Astrocyte of the cerebellum (primary cell): ENCODE results near the gene CBX2.
A peak's percentile ranks its signal among the peaks of the same experiment; 100 is the strongest.

Source experiments
- DNase-seq: peaks from one replicate; pipeline ENCODE4 v3.0.0-alpha.2; 2011; ENCODE audit warnings: low read depth
- H3K4me3 ChIP-seq: 2 replicates; pipeline ENCODE4 v1.5.1; 2011; ENCODE audit warnings: mild to moderate bottlenecking, low read depth, low read length, moderate library complexity
- in situ Hi-C: cut with HindIII; loops from 2 replicates; pipeline ENCODE4 v1.10.0; 2017; ENCODE audit warnings: low sequenced_read_pairs
- TF ChIP-seq, protein P1 (sequence below): IDR thresholded peaks from 2 replicates; pipeline ENCODE4 v1.5.1; 2012; ENCODE audit warnings: low read length, low read depth, moderate library complexity, mild to moderate bottlenecking; ENCODE audit errors: missing control alignments

The CBX2 gene

DNA sequence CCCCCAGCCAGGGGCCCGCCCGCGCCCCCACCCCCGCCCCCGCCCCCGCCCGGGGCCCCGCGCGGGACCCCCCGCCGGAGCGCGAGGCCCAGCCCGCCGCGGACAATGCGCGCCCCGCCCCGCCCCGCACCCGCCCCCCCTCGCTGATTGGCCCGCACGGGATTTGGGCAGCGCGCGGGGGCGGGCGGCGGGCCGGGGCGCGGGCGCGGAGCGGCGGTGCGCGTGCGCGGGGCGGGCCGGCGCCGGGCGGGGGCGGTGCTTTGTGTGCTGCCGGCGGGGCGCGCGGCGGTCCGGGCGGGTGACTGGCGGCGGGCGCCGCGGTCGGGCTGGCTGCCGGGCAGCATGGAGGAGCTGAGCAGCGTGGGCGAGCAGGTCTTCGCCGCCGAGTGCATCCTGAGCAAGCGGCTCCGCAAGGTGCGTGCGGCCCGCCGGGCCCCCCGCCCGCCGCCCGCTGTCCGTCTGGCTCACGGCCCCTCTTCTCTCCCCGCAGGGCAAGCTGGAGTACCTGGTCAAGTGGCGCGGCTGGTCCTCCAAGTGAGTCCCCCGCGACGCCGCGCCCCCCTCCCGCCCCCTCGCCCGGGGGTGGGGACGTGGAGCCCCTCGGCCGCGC, at the start of gene CBX2:
Gene CBX2, plus strand, starts transcription at position 255 of the 610 bp plus-strand sequence. Its CDS starts 88 bp downstream, at position 343.
- in situ Hi-C loops, result no loop called here
- H3K4me3 ChIP-seq, result peak within 1 kb of the TSS; percentile 55
- no peak for DNase-seq
- TF ChIP-seq, protein P1, sequence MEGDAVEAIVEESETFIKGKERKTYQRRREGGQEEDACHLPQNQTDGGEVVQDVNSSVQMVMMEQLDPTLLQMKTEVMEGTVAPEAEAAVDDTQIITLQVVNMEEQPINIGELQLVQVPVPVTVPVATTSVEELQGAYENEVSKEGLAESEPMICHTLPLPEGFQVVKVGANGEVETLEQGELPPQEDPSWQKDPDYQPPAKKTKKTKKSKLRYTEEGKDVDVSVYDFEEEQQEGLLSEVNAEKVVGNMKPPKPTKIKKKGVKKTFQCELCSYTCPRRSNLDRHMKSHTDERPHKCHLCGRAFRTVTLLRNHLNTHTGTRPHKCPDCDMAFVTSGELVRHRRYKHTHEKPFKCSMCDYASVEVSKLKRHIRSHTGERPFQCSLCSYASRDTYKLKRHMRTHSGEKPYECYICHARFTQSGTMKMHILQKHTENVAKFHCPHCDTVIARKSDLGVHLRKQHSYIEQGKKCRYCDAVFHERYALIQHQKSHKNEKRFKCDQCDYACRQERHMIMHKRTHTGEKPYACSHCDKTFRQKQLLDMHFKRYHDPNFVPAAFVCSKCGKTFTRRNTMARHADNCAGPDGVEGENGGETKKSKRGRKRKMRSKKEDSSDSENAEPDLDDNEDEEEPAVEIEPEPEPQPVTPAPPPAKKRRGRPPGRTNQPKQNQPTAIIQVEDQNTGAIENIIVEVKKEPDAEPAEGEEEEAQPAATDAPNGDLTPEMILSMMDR, result no peak

DNA sequence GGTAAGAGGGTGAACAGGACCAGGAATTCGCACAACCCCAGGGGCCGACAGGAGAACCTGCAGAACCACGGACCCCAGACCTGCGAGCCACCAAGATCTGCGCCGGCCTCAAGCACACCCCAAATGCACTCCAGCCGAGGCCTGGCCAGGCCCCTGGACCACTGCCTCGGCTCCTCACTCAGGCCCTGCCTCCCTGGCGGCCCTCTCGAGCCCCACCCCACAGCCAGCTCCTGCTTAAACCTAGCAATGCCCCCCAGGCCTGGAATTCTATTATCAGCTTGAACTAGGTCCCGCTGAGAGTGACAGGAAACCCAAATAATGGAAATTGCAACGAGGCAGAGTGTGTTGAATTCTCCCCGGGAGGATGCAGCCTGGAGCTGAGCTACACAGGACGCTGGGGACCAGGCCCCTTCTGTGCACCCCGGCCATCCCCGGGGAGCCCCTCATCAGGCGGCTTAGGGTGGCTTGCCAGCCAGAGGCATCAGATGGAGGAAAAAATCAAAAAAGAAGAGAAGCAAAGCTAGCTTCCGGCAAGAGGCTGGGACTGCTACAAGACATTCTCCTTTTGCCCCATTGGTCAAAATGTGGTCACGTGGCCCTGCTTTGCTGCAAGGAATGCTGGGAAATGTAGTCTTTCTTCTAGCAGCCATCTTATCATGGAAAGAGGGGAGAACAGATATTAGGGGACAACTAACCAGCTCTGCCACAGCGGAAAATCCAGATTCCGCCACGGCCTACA, 49.6 kb upstream of the CBX2 start:
- TF ChIP-seq, protein P1, result no peak
- peak; percentile 86 for DNase-seq
- in situ Hi-C loops, result no loop called here
- no peak overlapping the region for H3K4me3 ChIP-seq

DNA sequence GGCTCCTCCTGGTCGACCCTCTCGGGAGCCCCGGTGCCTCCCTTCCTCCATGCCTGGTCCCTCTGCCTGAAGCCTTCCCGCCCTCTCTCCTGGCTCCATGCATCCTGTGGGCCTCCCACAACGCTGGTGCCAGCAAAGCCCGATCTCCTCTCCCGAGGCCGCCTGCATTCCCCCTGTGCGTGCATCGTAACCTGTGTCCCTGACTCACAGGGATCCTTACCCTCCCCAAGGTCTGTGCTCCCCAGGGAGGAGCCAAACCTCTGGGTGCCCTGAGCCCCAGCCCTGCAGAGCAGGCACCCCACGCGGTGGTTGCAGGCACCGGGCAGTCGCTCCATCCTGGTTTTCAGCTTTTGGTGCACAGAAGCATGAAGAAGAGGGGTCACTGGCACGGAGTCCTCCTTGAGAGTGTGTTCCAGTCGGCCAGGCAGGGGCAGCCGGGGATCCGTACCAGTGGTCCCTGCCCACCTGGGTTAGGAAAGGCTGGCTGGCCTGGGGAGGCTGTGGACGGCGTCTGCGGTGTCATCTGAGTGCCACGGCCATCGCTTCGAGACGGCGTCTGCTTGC, 49.0 kb upstream of the CBX2 start:
- DNase-seq, result no peak
- no peak overlapping the region for H3K4me3 ChIP-seq
- TF ChIP-seq, protein P1, result no peak
- in situ Hi-C loops, result no loop called here

DNA sequence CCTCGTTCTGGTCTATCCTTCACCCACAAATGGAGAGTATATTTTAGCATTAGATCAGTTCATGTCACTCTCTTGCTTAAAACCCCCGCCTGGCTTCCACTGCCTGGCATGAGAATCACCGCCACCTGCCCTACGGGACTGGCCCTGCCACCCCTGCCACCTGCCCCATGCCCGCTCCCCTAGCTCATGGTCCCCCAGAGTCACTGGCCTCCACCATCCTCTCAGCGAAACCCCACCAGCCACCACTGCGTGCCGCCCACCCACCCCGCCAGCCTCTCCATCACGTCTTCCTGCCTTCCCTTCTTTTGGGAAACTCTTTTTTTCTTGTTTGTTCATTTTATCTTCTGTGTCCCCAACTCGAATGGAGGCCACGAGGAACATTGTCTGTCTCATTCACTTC, 48.2 kb upstream of the CBX2 start:
- no peak for DNase-seq
- TF ChIP-seq, protein P1, result no peak
- in situ Hi-C loops, result no loop called here
- H3K4me3 ChIP-seq, result no peak overlapping the region

DNA sequence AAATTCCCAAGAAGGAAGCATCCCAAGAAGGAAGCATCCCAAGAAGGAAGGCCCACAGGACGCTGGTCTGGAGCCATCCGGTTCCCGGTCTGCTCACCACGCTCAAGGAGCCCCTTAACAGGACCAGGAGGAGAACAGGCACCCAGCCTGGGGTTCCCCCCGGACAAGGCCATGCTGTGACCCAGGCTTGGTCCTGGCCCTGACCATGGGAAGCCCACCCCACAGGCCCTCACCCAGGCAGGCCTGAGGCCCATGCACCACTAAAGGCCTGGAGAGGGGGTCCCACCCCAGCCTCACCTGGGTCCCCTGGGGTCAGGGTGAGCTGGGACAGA, 47.5 kb upstream of the CBX2 start:
- no peak for DNase-seq
- H3K4me3 ChIP-seq, result no peak overlapping the region
- TF ChIP-seq, protein P1, result no peak
- in situ Hi-C loops, result no loop called here

DNA sequence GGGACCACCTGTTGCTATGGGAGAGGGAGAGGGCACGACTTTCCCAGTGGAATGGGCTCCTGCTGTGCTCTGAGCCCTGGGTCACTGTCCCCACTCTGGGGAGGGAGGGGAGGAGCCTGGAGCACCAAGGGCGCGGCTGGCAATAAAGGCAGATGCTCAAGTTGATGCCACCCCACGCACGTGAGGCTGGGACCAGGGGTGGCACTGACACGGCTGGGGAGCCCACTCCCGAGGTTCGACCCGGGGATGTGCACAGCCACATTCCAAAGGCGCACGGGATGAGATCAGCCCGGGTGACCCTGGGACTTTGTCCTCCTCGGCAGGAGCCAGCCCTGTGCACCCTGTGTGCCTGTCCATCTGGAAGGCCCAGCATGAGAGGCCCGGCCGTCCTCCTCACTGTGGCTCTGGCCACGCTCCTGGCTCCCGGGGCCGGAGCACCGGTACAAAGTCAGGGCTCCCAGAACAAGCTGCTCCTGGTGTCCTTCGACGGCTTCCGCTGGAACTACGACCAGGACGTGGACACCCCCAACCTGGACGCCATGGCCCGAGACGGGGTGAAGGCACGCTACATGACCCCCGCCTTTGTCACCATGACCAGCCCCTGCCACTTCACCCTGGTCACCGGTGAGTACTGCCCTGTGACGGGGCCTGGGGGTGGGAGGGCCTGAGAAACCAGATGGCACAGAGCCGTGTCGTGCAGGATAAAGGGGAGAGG, 47.0 kb upstream of the CBX2 start, which contains the start of gene ENPP7:
Gene ENPP7, plus strand, starts transcription at position 175 of the 715 bp plus-strand sequence. Its CDS starts 197 bp downstream, at position 372.
- no peak within 1 kb of the TSS for H3K4me3 ChIP-seq
- in situ Hi-C loops, result no loop called here
- TF ChIP-seq, protein P1, result no peak
- DNase-seq, result no peak
